ENCODE measurements around the gene ANKDD1A.

Gene ANKDD1A

GRCh38 chr15:64961013-64961412, 49.3 kb downstream of the ANKDD1A start:
- DNase-seq (ENCODE audit: low read depth in 2 of 2): no peak

- DNase-seq (ENCODE audit: low read depth in 2 of 2): no peak
Measured at GRCh38 chr15:64969401-64969800, 57.7 kb downstream of the ANKDD1A start.

DNA sequence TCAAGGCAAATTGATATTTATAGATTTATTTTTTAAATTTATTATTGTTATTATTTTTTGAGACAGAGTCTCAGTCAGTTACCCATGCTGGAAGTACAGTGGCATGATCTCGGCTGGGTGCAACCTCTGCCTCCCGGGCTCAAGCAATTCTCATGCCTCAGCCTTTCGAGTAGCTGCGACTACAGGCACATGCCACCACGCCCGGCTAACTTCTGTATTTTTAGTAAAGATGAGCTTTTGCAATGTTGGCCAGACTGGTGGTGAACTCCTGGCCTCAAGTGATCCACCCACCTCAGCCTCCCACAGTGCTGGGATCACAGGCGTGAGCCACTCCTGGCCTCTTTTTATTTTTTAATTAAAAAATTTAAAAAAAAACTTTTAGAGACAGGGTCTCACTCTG, 59.0 kb downstream of the ANKDD1A start:
- DNase-seq (ENCODE audit: low read depth in 2 of 2): no peak

- peak in 1 of 2 experiments; percentile 9 for DNase-seq (ENCODE audit: low read depth in 2 of 2)
Measured at GRCh38 chr15:64975390-64975789, 63.7 kb downstream of the ANKDD1A start.

- DNase-seq (ENCODE audit: low read depth in 2 of 2): no peak
Measured at GRCh38 chr15:64979252-64979710, 67.6 kb downstream of the ANKDD1A start.

DNA sequence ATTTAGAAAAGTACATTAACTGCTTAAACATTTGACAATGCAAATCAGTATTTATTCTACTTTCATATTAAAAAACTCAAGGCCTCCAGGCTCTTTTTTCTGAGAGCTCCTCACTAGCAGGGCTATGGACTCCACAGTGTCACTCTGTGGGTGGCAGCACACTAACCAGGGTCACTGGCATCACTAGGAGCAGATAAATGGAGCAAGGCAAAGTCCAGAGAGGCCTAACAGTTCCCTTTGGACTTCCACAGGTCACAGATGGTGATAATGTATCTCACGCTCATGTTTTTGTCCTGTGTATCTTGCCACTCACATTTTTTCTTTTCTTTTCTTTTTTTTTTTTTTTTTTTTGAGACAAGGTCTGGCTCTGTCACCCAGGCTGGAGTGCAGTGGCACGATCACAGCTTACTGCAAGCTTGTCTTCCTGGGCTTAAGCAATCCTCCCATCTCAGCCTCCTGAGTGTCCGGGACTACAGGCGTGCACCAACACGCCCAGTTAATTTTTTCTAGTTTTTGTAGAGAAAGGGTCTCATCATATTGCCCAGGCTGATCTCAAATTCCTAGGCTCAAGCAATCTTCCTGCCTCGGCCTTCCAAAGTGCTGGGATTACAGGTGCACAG, 70.2 kb downstream of the ANKDD1A start:
- DNase-seq (ENCODE audit: low read depth in 2 of 2): no peak

GRCh38 chr15:64982472-64982871, 70.8 kb downstream of the ANKDD1A start:
- DNase-seq (ENCODE audit: low read depth in 2 of 2): peak in 1 of 2 experiments; percentile 45

- DNase-seq (ENCODE audit: low read depth in 2 of 2): peak in 1 of 2 experiments; percentile 15
Measured at GRCh38 chr15:64985366-64986033, 73.8 kb downstream of the ANKDD1A start.

- no peak for DNase-seq (ENCODE audit: low read depth in 2 of 2)
Measured at GRCh38 chr15:64987136-64987535, 75.4 kb downstream of the ANKDD1A start.

- peak; percentile 81 to 86 for DNase-seq (ENCODE audit: low read depth in 2 of 2)
Measured at GRCh38 chr15:64989416-64990167, 77.9 kb downstream of the ANKDD1A start, which contains the start of gene SPG21. SPG21 (minus strand) TSS chr15:64989914; CDS start chr15:64983569, 6,345 bp downstream.

- no peak for DNase-seq (ENCODE audit: low read depth in 2 of 2)
Measured at GRCh38 chr15:64990168-64990470, 78.4 kb downstream of the ANKDD1A start.

- DNase-seq (ENCODE audit: low read depth in 2 of 2): no peak
Measured at GRCh38 chr15:64991536-64992135, 79.9 kb downstream of the ANKDD1A start.

DNA sequence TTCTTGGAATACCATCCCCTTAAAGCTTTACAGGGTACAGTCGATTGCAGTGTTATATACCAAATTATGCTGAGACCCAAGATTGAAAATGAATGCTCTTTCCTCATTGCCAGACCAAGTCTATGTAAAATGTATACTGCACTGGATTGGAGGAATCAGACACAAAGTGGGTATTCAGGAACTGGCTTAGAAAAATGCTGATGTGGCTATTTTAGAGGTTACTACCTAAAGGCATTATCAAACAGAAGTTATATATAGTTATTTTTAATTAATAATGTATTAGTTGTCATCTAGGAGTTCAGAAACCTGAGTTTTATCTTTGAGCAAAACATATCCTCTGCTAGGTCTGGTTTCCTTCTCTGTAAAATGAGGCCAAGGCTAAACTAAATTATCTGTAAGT, 81.6 kb downstream of the ANKDD1A start:
- no peak for DNase-seq (ENCODE audit: low read depth in 2 of 2)

DNA sequence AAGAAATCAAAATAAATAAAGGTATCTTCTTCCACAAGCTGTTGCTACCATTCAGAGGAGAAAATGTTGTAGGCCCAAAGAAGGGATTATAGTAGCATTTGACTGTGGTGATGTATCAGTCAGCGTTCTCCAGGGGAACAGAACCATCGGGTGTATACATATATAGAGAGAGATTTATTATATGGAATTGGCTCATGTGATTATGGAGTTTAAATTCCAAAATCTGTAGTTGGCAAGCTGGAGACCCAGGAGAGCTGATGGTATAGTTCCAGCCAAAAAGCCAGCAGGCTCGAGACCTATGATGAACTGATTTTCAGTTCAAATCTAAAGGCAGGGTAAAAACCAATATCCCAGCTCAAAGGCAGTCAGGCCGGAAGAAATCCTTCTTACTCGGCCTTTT, 85.4 kb downstream of the ANKDD1A start:
- no peak for DNase-seq (ENCODE audit: low read depth in 2 of 2)

- DNase-seq (ENCODE audit: low read depth in 2 of 2): no peak
Measured at GRCh38 chr15:64997745-64998375, 86.2 kb downstream of the ANKDD1A start.

GRCh38 chr15:65004993-65005392, 93.3 kb downstream of the ANKDD1A start:
- DNase-seq (ENCODE audit: low read depth in 2 of 2): no peak

DNA sequence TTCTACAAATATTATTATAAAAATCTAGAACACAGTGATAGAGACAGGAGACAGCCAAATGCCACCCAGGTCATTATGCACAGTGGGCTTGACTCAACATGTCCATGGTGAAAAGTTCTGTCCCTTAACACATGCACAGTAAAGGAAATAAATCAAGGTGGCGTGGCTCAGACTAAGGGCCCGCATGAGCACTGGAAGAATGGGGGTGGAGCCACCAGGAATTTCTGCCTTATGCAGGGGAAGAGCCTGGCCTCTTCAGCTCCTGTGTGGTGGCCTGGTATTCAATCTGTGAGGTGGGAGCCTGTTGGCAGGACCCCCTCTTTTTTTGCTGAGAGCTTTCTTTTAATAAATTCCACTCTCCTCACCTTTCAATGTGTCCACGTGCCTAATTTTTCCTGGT, 95.2 kb downstream of the ANKDD1A start:
- DNase-seq (ENCODE audit: low read depth in 2 of 2): no peak

Data from fibroblast of skin of left biceps (primary cell).